Endothelial cell of umbilical vein (primary cell): Measurements from ENCODE around the gene INKA2. TPM values are rescaled to one million over a fixed set of nuclear protein-coding genes. Genes with fewer than 3 reads are reported as not detected.

ENCODE experiments used
- BruUV-seq: library from RNA; stranded (reverse); fragments of 400-500 nt; replicated peaks from 2 replicates; lab custom pipeline; 2021; lab: Mats Ljungman, UMichigan
- CTCF ChIA-PET: fragments of 300-600, 350-600 bp; sonication (Branson Sonifier 250); formaldehyde crosslinking; loops from one replicate; lab custom pipeline; 2021; ENCODE audit warnings: antibody characterized with exemption, inconsistent platforms; lab: Charles Lee
- POLR2A ChIA-PET: fragments of 300-600, 350-600 bp; sonication (Branson Sonifier 250); formaldehyde crosslinking; loops from one replicate; lab custom pipeline; 2021; ENCODE audit warnings: antibody characterized with exemption, inconsistent platforms; lab: Charles Lee
- DNase-seq: peaks from one replicate; pipeline ENCODE4 v3.0.0-alpha.2; 2011; ENCODE audit warnings: low read depth, low spot score
- FAIRE-seq: peaks from 2 replicates; lab custom pipeline; 2011; peaks lifted over from hg19 to GRCh38; lab: Jason Lieb, UNC
- H2AFZ ChIP-seq: 2 replicates; pipeline ENCODE4 v1.6.0; 2012; ENCODE audit warnings: low read depth, low read length, control low read depth, inconsistent platforms
- H3K27ac ChIP-seq: 2 replicates; pipeline ENCODE4 v1.5.1; 2011; ENCODE audit warnings: low read depth, mild to moderate bottlenecking, control low read depth, low read length, moderate library complexity; ENCODE audit not compliant: insufficient read depth
- H3K27me3 ChIP-seq, 2 experiments: 2 replicates each; pipeline versions ENCODE4 v1.6.0 to v1.6.1; 2011; ENCODE audit warnings: low read length in 2 of 2, mixed read lengths in 1 of 2; ENCODE audit not compliant: control insufficient read depth in 2 of 2, insufficient read depth in 2 of 2
- H3K36me3 ChIP-seq, 2 experiments: 2 replicates in 1 of 2; 3 replicates in 1 of 2; pipeline ENCODE4 v1.5.1; 2011; ENCODE audit warnings: low read length in 2 of 2, mild to moderate bottlenecking in 1 of 2, moderate library complexity in 1 of 2; ENCODE audit not compliant: control insufficient read depth in 2 of 2, insufficient read depth in 2 of 2; ENCODE audit errors: extremely low read depth in 1 of 2
- H3K4me1 ChIP-seq: 3 replicates; pipeline ENCODE4 v1.5.1; 2011; ENCODE audit warnings: mild to moderate bottlenecking, low read length; ENCODE audit not compliant: control insufficient read depth, insufficient read depth; ENCODE audit errors: extremely low read depth
- H3K4me2 ChIP-seq: 2 replicates; pipeline ENCODE4 v1.6.1; 2011; ENCODE audit warnings: low read length, control low read depth, mixed read lengths; ENCODE audit not compliant: insufficient read depth
- H3K4me3 ChIP-seq, 3 experiments: fragments of 200-600 bp in 1 of 3; sonication (generic), shearing (Covaris generic) in 1 of 3; replicated peaks in 1 of 3; 2 replicates each; pipeline ENCODE4 v1.5.1; 2011 to 2016; ENCODE audit warnings: control low read depth in 3 of 3, low read length in 3 of 3, mild to moderate bottlenecking in 2 of 3, inconsistent platforms in 1 of 3, low read depth in 1 of 3, moderate library complexity in 1 of 3; ENCODE audit not compliant: insufficient read depth in 1 of 3
- H3K79me2 ChIP-seq: 2 replicates; pipeline ENCODE4 v1.6.0; 2012; ENCODE audit warnings: low read length, inconsistent platforms; ENCODE audit not compliant: control insufficient read depth, insufficient read depth
- H3K9ac ChIP-seq: replicated peaks from 2 replicates; pipeline ENCODE3; 2011; ENCODE audit warnings: low read length, control low read depth; ENCODE audit not compliant: insufficient read depth; ENCODE audit errors: extremely low read depth
- H3K9me1 ChIP-seq: replicated peaks from 3 replicates; pipeline ENCODE4 v1.6.0; 2011; ENCODE audit warnings: mild to moderate bottlenecking, low read length; ENCODE audit not compliant: control insufficient read depth, insufficient read depth; ENCODE audit errors: extremely low read depth
- H3K9me3 ChIP-seq: replicated peaks from 2 replicates; pipeline ENCODE4 v1.5.1; 2012; ENCODE audit warnings: low read length, inconsistent platforms; ENCODE audit not compliant: control insufficient read depth, insufficient read depth
- H4K20me1 ChIP-seq: replicated peaks from 2 replicates; pipeline ENCODE3; 2011; ENCODE audit warnings: mild to moderate bottlenecking, low read length; ENCODE audit not compliant: control insufficient read depth, insufficient read depth; ENCODE audit errors: extremely low read depth
- EZH2 ChIP-seq: IDR thresholded peaks from 2 replicates; pipeline ENCODE4 v1.6.1; 2012; ENCODE audit warnings: borderline replicate concordance, low read depth, mild to moderate bottlenecking, moderate library complexity, low read length, inconsistent platforms; ENCODE audit not compliant: severe bottlenecking
- FOS ChIP-seq: IDR thresholded peaks from 2 replicates; pipeline ENCODE4 v1.6.1; 2011; ENCODE audit warnings: mild to moderate bottlenecking, low read length, moderate library complexity, borderline replicate concordance; ENCODE audit not compliant: insufficient read depth
- GATA2 ChIP-seq: IDR thresholded peaks from 2 replicates; pipeline ENCODE4 v1.7.0; 2011; ENCODE audit warnings: low read depth, mild to moderate bottlenecking, moderate library complexity, mixed read lengths, low read length; ENCODE audit not compliant: insufficient read length, insufficient read depth
- JUN ChIP-seq: IDR thresholded peaks from 2 replicates; pipeline ENCODE4 v1.6.1; 2011; ENCODE audit warnings: borderline replicate concordance, low read depth; ENCODE audit not compliant: insufficient read length, insufficient read depth
- MYC ChIP-seq: IDR thresholded peaks from one replicate; pipeline ENCODE4 v1.6.1; 2011; ENCODE audit warnings: mild to moderate bottlenecking, low read depth, low read length
- POLR2A ChIP-seq: IDR thresholded peaks from 2 replicates; pipeline ENCODE4 v1.6.1; 2012; ENCODE audit warnings: low read depth, mild to moderate bottlenecking, control low read depth, low read length
- POLR2AphosphoS5 ChIP-seq: IDR thresholded peaks from 2 replicates; pipeline ENCODE4 v1.6.1; 2012; ENCODE audit warnings: low read depth, mild to moderate bottlenecking, control low read depth, low read length, moderate library complexity; ENCODE audit not compliant: insufficient read depth
- dilution Hi-C: fragments of 300-500 bp; cut with MboI; formaldehyde crosslinking; loops from one replicate; pipeline ENCODE4 v1.15.0; 2019; ENCODE audit warnings: low sequenced_read_pairs; ENCODE audit not compliant: extremely low pct_ligation_motif_present
- intact Hi-C: fragments of 100-400 bp; cut with micrococcal nuclease; formaldehyde crosslinking; loops from one replicate; pipeline ENCODE4 v1.10.0; 2022
- polyA plus RNA-seq, 4 experiments: library from polyadenylated mRNA; depleted of rRNA in 3 of 4; stranded (reverse) in 3 of 4; unstranded in 1 of 4; fragments of >200 nt; gene quantifications; 2 replicates each; pipeline versions ENCODE4 v1.2.1 to v1.2.3, GENCODE V29; 2011 to 2012; ENCODE audit warnings: missing spikeins in 1 of 4
- total RNA-seq: library from RNA; stranded (reverse); gene quantifications from 2 replicates; pipeline ENCODE4 v1.2.3, GENCODE V29; 2021
- TF ChIP-seq, protein P1 (sequence below), 2 donors: IDR thresholded peaks; 1 replicate in 1 of 2; 2 replicates in 1 of 2; pipeline ENCODE4 v1.5.1; 2011; ENCODE audit warnings: low read length in 2 of 2, mild to moderate bottlenecking in 2 of 2, moderate library complexity in 2 of 2, control low read depth in 1 of 2, inconsistent platforms in 1 of 2, low read depth in 1 of 2; ENCODE audit not compliant: insufficient read depth in 1 of 2; ENCODE audit errors: extremely low read depth in 1 of 2
- TF ChIP-seq, protein P2 (sequence below): IDR thresholded peaks from 2 replicates; pipeline ENCODE4 v1.6.1; 2011; ENCODE audit not compliant: insufficient read depth, insufficient read length

INKA2 gene
- total and polyA plus RNA-seq, 2 donors (not counting 3 experiments of a cell fraction or from before 2014, with no cell fraction given), result 2.4 to 7.8 TPM

- no peak for TF ChIP-seq POLR2A
- TF ChIP-seq EZH2, result no peak
- TF ChIP-seq, protein P1, sequence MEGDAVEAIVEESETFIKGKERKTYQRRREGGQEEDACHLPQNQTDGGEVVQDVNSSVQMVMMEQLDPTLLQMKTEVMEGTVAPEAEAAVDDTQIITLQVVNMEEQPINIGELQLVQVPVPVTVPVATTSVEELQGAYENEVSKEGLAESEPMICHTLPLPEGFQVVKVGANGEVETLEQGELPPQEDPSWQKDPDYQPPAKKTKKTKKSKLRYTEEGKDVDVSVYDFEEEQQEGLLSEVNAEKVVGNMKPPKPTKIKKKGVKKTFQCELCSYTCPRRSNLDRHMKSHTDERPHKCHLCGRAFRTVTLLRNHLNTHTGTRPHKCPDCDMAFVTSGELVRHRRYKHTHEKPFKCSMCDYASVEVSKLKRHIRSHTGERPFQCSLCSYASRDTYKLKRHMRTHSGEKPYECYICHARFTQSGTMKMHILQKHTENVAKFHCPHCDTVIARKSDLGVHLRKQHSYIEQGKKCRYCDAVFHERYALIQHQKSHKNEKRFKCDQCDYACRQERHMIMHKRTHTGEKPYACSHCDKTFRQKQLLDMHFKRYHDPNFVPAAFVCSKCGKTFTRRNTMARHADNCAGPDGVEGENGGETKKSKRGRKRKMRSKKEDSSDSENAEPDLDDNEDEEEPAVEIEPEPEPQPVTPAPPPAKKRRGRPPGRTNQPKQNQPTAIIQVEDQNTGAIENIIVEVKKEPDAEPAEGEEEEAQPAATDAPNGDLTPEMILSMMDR (IDR thresholded peaks at IDR 0.05; ENCODE audit: extremely low read depth in 1 of 2, insufficient read depth in 1 of 2, low read depth in 1 of 2, low read length in 2 of 2), result no peak
- TF ChIP-seq POLR2AphosphoS5, result no peak
- TF ChIP-seq GATA2, result no peak
- TF ChIP-seq, protein P2, sequence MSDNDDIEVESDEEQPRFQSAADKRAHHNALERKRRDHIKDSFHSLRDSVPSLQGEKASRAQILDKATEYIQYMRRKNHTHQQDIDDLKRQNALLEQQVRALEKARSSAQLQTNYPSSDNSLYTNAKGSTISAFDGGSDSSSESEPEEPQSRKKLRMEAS, result no peak
- TF ChIP-seq JUN, result no peak
- no peak for TF ChIP-seq FOS
- TF ChIP-seq MYC, result no peak
- Histone ChIP-seq H3K79me2 (peaks cover 11% of the 10 kb centered on the region), H3K27me3 (no peaks in the 10 kb centered on the region), H3K27ac (no peak overlapping the region), H2AFZ (no peak overlapping the region), H3K4me3 (no peak overlapping the region), H3K4me2 (no peak overlapping the region), H3K9ac (no peak overlapping the region), H3K36me3 (peaks cover 2 to 4% of the 10 kb centered on the region in 2 experiments), H3K4me1 (no peaks in the 10 kb centered on the region), H3K9me3 (no peaks in the 10 kb centered on the region), H3K9me1 (peaks cover 2% of the 10 kb centered on the region), H4K20me1 (no peaks in the 10 kb centered on the region)
- no TSS peak for BruUV-seq
- ChIA-PET CTCF (interaction anchor here (1.3 to 5.4 kb wide), 2 partner anchors 57 to 263 kb away, joined by 4 to 125 read pairs; no protein-coding TSS in a partner anchor), POLR2A (no interaction called here)
- intact Hi-C loops (no loop called here), dilution Hi-C loops (no loop called here)
- DNase-seq (no peak), FAIRE-seq (no peak)
These were observed 31.7 kb upstream of the INKA2 start for GRCh38 chr1:111770916-111771315.
